NT2/D1 (cell line): ENCODE measurements around the gene LYPD3.
"Not testable (repeated sequence)": the region's sequence is repeated elsewhere in the genome, so short reads cannot be mapped to it uniquely, and the experiment has no call there.

Experiments used
- DNase-seq: peaks from one replicate; pipeline ENCODE4 v3.0.0-alpha.2; 2011; ENCODE audit warnings: low read depth, low spot score
- H3K27me3 ChIP-seq: 2 replicates; pipeline ENCODE4 v1.6.0; 2011; ENCODE audit warnings: mild to moderate bottlenecking; ENCODE audit not compliant: insufficient read length, insufficient read depth
- H3K36me3 ChIP-seq: 2 replicates; pipeline ENCODE4 v1.6.1; 2011; ENCODE audit warnings: mild to moderate bottlenecking, low read length, mixed read lengths; ENCODE audit not compliant: insufficient read depth, insufficient read length
- H3K4me1 ChIP-seq: 2 replicates; pipeline ENCODE4 v1.5.1; 2011; ENCODE audit not compliant: insufficient read depth, insufficient read length
- H3K4me3 ChIP-seq: 2 replicates; pipeline ENCODE4 v1.5.1; 2011; ENCODE audit warnings: low read depth; ENCODE audit not compliant: insufficient read length
- H3K9ac ChIP-seq: 2 replicates; pipeline ENCODE4 v1.6.0; 2011; ENCODE audit warnings: low read depth; ENCODE audit not compliant: insufficient read length
- H3K9me3 ChIP-seq: 2 replicates; pipeline ENCODE4 v1.5.1; 2011; ENCODE audit warnings: mild to moderate bottlenecking, low read length; ENCODE audit not compliant: insufficient read depth
- SUZ12 ChIP-seq: IDR thresholded peaks from 2 replicates; pipeline ENCODE4 v1.6.1; 2011; ENCODE audit not compliant: insufficient read length, insufficient read depth; ENCODE audit errors: extremely low read depth
- YY1 ChIP-seq: IDR thresholded peaks from 2 replicates; pipeline ENCODE4 v1.6.1; 2011; ENCODE audit not compliant: insufficient read length, insufficient read depth
- ZNF274 ChIP-seq: IDR thresholded peaks from 2 replicates; pipeline ENCODE4 v1.6.1; 2011; ENCODE audit warnings: mild to moderate bottlenecking, low read depth, low read length

The LYPD3 gene

GRCh38 chr19:43439032-43439708 lies 26.2 kb downstream of the LYPD3 start:
- Histone ChIP-seq H3K9ac (no peak overlapping the region), H3K4me1 (no peaks in the 10 kb centered on the region), H3K27me3 (no peaks in the 10 kb centered on the region), H3K4me3 (no peak overlapping the region), H3K36me3 (no peaks in the 10 kb centered on the region), H3K9me3 (no peaks in the 10 kb centered on the region)
- DNase-seq, result no peak
- TF ChIP-seq YY1, result no peak
- no peak for TF ChIP-seq SUZ12
- TF ChIP-seq ZNF274, result no peak

- Histone ChIP-seq H3K4me1 (no peaks in the 10 kb centered on the region), H3K36me3 (no peaks in the 10 kb centered on the region), H3K4me3 (no peak overlapping the region), H3K9me3 (no peaks in the 10 kb centered on the region), H3K27me3 (no peaks in the 10 kb centered on the region), H3K9ac (no peak overlapping the region)
- DNase-seq, result no peak
- TF ChIP-seq YY1 (no peak), ZNF274 (no peak), SUZ12 (no peak)
Measured at GRCh38 chr19:43438291-43439031, 26.9 kb downstream of the LYPD3 start.

- no peaks in the 10 kb centered on the region for H3K4me1 ChIP-seq
- no peaks in the 10 kb centered on the region for H3K27me3 ChIP-seq
- no peaks in the 10 kb centered on the region for H3K36me3 ChIP-seq
- TF ChIP-seq ZNF274 (no peak), SUZ12 (no peak), YY1 (no peak)
- H3K9me3 ChIP-seq, result no peaks in the 10 kb centered on the region
- H3K4me3 ChIP-seq, result no peak overlapping the region
- H3K9ac ChIP-seq, result no peak overlapping the region
- DNase-seq, result no peak
Measured at GRCh38 chr19:43437712-43438111, 27.7 kb downstream of the LYPD3 start.

DNA sequence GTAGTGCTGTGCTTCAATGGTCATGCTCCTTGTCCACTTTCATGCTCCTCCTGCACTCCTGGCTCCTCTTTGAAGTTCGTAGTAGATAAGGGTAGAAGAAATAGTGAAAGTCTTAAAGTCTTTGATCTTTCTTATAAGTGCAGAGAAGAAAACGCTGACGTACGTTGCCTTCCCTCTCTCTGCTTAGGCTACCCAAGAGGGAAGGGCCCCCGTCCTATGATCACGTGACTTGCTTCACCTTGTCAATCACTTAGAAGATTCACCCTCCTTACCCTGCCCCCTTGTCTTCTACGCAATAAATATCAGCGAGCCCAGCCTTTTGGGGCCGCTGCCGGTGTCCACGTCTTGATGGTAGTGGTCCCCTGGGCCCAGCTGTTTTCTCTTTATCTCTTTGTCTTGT lies 28.1 kb downstream of the LYPD3 start:
- H3K27me3 ChIP-seq, H3K36me3 ChIP-seq, H3K4me3 ChIP-seq, H3K9ac ChIP-seq, H3K4me1 ChIP-seq, H3K9me3 ChIP-seq, DNase-seq: not testable (repeated sequence)

DNA sequence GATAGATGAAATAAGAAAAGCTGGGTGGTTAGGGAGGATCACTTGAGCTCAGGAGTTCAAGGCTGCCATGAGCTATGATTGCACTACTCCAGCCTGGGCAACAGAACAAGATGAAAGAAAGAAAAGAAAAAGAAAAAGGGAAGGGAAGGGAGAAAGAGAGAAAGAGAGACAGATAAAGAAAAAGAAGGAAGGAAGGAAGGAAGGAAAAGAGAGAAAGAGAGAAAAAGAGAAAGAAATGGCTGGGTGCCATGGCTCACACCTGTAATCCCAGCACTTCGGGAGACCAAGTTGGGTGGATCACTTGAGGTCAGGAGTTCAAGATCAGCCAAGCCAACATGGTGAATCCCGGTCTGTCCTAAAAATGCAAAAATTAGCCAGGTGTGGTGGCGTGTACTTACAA lies 29.6 kb downstream of the LYPD3 start:
- no peaks in the 10 kb centered on the region for H3K9me3 ChIP-seq
- H3K9ac ChIP-seq, result no peak overlapping the region
- no peak for DNase-seq
- H3K4me1 ChIP-seq, result no peaks in the 10 kb centered on the region
- no peak overlapping the region for H3K4me3 ChIP-seq
- TF ChIP-seq SUZ12 (no peak), YY1 (no peak)
- no peaks in the 10 kb centered on the region for H3K27me3 ChIP-seq
- H3K36me3 ChIP-seq, result no peaks in the 10 kb centered on the region

DNA sequence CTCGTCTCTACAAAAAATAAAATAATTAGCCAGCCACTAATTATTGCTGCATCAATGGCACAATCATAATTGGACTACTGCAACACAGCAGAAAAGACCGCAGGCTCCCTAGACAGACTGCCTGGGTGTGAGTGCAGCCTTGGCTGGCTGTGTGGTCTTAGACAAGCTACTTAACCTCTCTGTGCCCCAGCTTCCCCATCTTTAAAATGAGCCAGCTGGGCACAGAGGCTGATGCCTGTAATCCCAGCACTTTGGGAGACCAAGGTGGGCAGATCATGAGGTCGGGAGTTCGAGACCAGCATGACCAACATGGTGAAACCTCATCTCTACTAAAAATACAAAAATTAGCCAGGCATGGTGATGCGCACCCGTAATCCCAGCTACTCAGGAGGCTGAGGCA lies 31.7 kb downstream of the LYPD3 start:
- no peaks in the 10 kb centered on the region for H3K36me3 ChIP-seq
- no peak overlapping the region for H3K9ac ChIP-seq
- H3K4me1 ChIP-seq, result no peaks in the 10 kb centered on the region
- no peak overlapping the region for H3K4me3 ChIP-seq
- no peak for DNase-seq
- H3K9me3 ChIP-seq, result no peaks in the 10 kb centered on the region
- TF ChIP-seq ZNF274 (no peak), SUZ12 (no peak), YY1 (no peak)
- no peaks in the 10 kb centered on the region for H3K27me3 ChIP-seq

GRCh38 chr19:43433358-43433673 lies 32.1 kb downstream of the LYPD3 start:
- Histone ChIP-seq H3K4me3 (no peak overlapping the region), H3K27me3 (no peaks in the 10 kb centered on the region), H3K36me3 (no peaks in the 10 kb centered on the region), H3K9me3 (no peaks in the 10 kb centered on the region), H3K9ac (no peak overlapping the region), H3K4me1 (no peaks in the 10 kb centered on the region)
- no peak for TF ChIP-seq YY1
- no peak for TF ChIP-seq SUZ12
- no peak for TF ChIP-seq ZNF274
- no peak for DNase-seq

- no peaks in the 10 kb centered on the region for H3K36me3 ChIP-seq
- H3K9ac ChIP-seq, result no peak overlapping the region
- no peak for TF ChIP-seq ZNF274
- TF ChIP-seq YY1, result no peak
- no peak for TF ChIP-seq SUZ12
Measured at GRCh38 chr19:43430976-43431375, 34.4 kb downstream of the LYPD3 start.

More at GRCh38 chr19:43430976-43431375, 34.4 kb downstream of the LYPD3 start:
- no peak for DNase-seq
- no peaks in the 10 kb centered on the region for H3K9me3 ChIP-seq
- no peaks in the 10 kb centered on the region for H3K27me3 ChIP-seq
- H3K4me1 ChIP-seq, result no peaks in the 10 kb centered on the region
- H3K4me3 ChIP-seq, result no peak overlapping the region
